Measurements from ENCODE around the gene PIK3R3. TPM values are rescaled to one million over a fixed set of nuclear protein-coding genes. Genes with fewer than 3 reads are reported as not detected.

PIK3R3 gene
- total and polyA plus RNA-seq, 2 donors (not counting 3 experiments of a cell fraction or from before 2014, with no cell fraction given), result 7.5 to 14.3 TPM

DNA sequence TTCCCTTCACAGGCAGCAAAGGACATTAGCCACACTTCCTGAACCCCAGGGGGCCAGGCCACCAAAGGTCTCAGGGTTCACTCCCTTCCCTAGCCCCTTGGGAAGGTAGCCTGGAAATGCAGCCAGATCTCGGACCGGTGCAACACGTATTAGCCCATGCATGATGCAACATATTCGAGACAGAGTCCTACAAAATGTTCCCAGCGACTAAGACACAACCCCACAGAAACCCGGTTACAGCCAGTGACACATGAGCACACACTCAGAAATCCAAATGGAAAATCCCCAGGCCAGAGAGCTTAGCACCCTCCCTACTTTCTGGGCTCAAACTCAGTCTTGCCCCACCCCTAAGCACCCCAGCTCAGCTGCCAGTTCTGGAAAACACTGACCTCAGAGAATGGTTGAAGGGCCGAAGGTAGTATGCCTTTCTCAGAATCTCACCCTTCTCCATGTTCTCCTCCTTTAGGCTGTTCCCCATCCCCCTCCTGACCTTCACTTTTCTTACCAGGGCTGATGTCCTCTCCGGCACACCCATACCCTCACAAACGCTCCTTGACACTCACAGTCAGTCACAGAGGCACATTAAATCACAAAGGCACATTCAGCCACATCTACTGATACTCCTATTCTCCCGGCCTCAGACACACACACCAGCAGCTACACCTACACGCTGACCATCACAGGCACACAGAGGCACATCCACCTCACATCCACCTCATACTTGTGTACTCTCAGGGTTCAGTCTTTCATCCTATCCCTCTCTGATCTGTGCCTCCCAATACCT, 42.2 kb upstream of the PIK3R3 start, which contains the start of gene TSPAN1:
TSPAN1 (plus strand) TSS at position 640 of the 784 bp plus-strand sequence. CDS start 6,021 bp downstream, outside the sequence.
- Histone ChIP-seq H3K9me1 (replicated peaks; ENCODE audit: control insufficient read depth, extremely low read depth, insufficient read depth, low read length) (no peaks in the 10 kb centered on the region), H3K9me3 (replicated peaks; ENCODE audit: control insufficient read depth, insufficient read depth, low read length) (no peaks in the 10 kb centered on the region), H3K4me2 (ENCODE audit: insufficient read depth, low read length) (no peak within 1 kb of the TSS), H3K27me3 (ENCODE audit: control insufficient read depth in 2 of 2, insufficient read depth in 2 of 2, low read length in 2 of 2) (peaks cover 0 to 2% of the 10 kb centered on the region in 2 experiments), H3K36me3 (ENCODE audit: control insufficient read depth in 2 of 2, extremely low read depth in 1 of 2, insufficient read depth in 2 of 2, low read length in 2 of 2) (no peaks in the 10 kb centered on the region), H3K79me2 (ENCODE audit: control insufficient read depth, insufficient read depth, low read length) (no peaks in the 10 kb centered on the region), H2AFZ (ENCODE audit: low read depth, low read length) (no peak within 1 kb of the TSS), H3K27ac (ENCODE audit: insufficient read depth, low read depth, low read length) (no peak within 1 kb of the TSS), H4K20me1 (replicated peaks; ENCODE audit: control insufficient read depth, extremely low read depth, insufficient read depth, low read length) (no peaks in the 10 kb centered on the region), H3K4me3 (replicated peaks in 1 of 3; ENCODE audit: insufficient read depth in 1 of 3, low read depth in 1 of 3, low read length in 3 of 3) (no peak within 1 kb of the TSS), H3K4me1 (ENCODE audit: control insufficient read depth, extremely low read depth, insufficient read depth, low read length) (peaks cover 7% of the 10 kb centered on the region), H3K9ac (replicated peaks; ENCODE audit: extremely low read depth, insufficient read depth, low read length) (no peak within 1 kb of the TSS)
- TF ChIP-seq FOS (IDR thresholded peaks at IDR 0.05; ENCODE audit: borderline replicate concordance, insufficient read depth, low read length), result no peak
- TF ChIP-seq, protein P1, sequence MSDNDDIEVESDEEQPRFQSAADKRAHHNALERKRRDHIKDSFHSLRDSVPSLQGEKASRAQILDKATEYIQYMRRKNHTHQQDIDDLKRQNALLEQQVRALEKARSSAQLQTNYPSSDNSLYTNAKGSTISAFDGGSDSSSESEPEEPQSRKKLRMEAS (IDR thresholded peaks at IDR 0.05; ENCODE audit: insufficient read depth, insufficient read length), result no peak
- no peak for TF ChIP-seq GATA2 (IDR thresholded peaks at IDR 0.05; ENCODE audit: insufficient read depth, insufficient read length, low read depth, low read length)
- FAIRE-seq (no peak), DNase-seq (ENCODE audit: low read depth, low spot score) (no peak)
- POLR2A ChIA-PET, result interaction anchor here (1.5 kb wide), 1 partner anchor 42 kb away, joined by 3 read pairs; the partner anchor contains the start of gene PIK3R3
- dilution Hi-C loops (cut with MboI; ENCODE audit: extremely low pct_ligation_motif_present, low sequenced_read_pairs) (loop anchor here (25.0 kb wide), 1 partner anchor 137 kb away; no protein-coding TSS in a partner anchor), intact Hi-C loops (cut with micrococcal nuclease) (no loop called here)
- CTCF ChIA-PET, result interaction anchor here (1.0 kb wide), 1 partner anchor 135 kb away, joined by 4 read pairs; no protein-coding TSS in a partner anchor
- no TSS peak for BruUV-seq (replicated peaks)

DNA sequence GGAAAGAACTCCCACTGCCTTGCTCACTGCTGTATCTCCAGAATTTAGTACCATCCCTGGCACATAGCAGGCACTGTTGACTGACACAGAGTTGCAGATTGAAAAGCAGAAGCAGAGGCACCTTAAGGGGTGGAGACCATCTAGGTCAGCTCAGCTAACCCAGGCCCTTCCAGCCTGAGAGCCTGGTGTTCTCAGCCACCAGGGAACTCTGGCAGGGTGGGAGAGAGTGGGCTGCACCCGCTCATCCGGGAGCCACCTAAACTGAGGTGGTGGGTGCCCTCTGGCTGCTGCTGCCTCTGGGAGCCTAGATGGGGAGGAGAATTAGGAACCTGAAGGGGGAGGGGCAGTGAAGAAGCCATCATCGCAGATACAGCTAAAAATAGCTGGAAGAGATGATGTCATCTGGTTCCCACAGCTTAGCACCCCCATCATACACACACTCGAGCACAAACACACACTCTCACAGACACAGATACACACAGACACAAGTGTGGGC, 41.0 kb upstream of the PIK3R3 start:
- peaks cover 7% of the 10 kb centered on the region for H3K4me1 ChIP-seq (ENCODE audit: control insufficient read depth, extremely low read depth, insufficient read depth, low read length)
- dilution Hi-C loops (cut with MboI; ENCODE audit: extremely low pct_ligation_motif_present, low sequenced_read_pairs), result no loop called here
- DNase-seq (ENCODE audit: low read depth, low spot score) (no peak), FAIRE-seq (no peak)
- H3K4me2 ChIP-seq (ENCODE audit: insufficient read depth, low read length), result no peak overlapping the region
- H3K27ac ChIP-seq (ENCODE audit: insufficient read depth, low read depth, low read length), result no peak overlapping the region
- intact Hi-C loops (cut with micrococcal nuclease), result no loop called here
- no TSS peak for BruUV-seq (replicated peaks)
- TF ChIP-seq, protein P2, sequence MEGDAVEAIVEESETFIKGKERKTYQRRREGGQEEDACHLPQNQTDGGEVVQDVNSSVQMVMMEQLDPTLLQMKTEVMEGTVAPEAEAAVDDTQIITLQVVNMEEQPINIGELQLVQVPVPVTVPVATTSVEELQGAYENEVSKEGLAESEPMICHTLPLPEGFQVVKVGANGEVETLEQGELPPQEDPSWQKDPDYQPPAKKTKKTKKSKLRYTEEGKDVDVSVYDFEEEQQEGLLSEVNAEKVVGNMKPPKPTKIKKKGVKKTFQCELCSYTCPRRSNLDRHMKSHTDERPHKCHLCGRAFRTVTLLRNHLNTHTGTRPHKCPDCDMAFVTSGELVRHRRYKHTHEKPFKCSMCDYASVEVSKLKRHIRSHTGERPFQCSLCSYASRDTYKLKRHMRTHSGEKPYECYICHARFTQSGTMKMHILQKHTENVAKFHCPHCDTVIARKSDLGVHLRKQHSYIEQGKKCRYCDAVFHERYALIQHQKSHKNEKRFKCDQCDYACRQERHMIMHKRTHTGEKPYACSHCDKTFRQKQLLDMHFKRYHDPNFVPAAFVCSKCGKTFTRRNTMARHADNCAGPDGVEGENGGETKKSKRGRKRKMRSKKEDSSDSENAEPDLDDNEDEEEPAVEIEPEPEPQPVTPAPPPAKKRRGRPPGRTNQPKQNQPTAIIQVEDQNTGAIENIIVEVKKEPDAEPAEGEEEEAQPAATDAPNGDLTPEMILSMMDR (IDR thresholded peaks at IDR 0.05; ENCODE audit: extremely low read depth in 1 of 2, insufficient read depth in 1 of 2, low read depth in 1 of 2, low read length in 2 of 2), result no peak
- TF ChIP-seq, protein P1 (IDR thresholded peaks at IDR 0.05; ENCODE audit: insufficient read depth, insufficient read length), result no peak
- TF ChIP-seq MYC (IDR thresholded peaks at IDR 0.05; ENCODE audit: low read depth, low read length), result no peak
- H4K20me1 ChIP-seq (replicated peaks; ENCODE audit: control insufficient read depth, extremely low read depth, insufficient read depth, low read length), result no peaks in the 10 kb centered on the region
- no peak overlapping the region for H3K4me3 ChIP-seq (replicated peaks in 1 of 3; ENCODE audit: insufficient read depth in 1 of 3, low read depth in 1 of 3, low read length in 3 of 3)
- CTCF ChIA-PET, result interaction anchor here (0.7 to 1.2 kb wide), 3 partner anchors 16 to 134 kb away, joined by 3 to 4 read pairs (median 3); no protein-coding TSS in a partner anchor
- no peaks in the 10 kb centered on the region for H3K9me3 ChIP-seq (replicated peaks; ENCODE audit: control insufficient read depth, insufficient read depth, low read length)
- no peak overlapping the region for H2AFZ ChIP-seq (ENCODE audit: low read depth, low read length)
- POLR2A ChIA-PET, result interaction anchor here (1.5 kb wide), 1 partner anchor 41 kb away, joined by 3 read pairs; the partner anchor contains the start of gene PIK3R3
- no peaks in the 10 kb centered on the region for H3K79me2 ChIP-seq (ENCODE audit: control insufficient read depth, insufficient read depth, low read length)
- H3K9ac ChIP-seq (replicated peaks; ENCODE audit: extremely low read depth, insufficient read depth, low read length), result no peak overlapping the region
- peaks cover 0 to 5% of the 10 kb centered on the region in 2 experiments for H3K27me3 ChIP-seq (ENCODE audit: control insufficient read depth in 2 of 2, insufficient read depth in 2 of 2, low read length in 2 of 2)
- H3K36me3 ChIP-seq (ENCODE audit: control insufficient read depth in 2 of 2, extremely low read depth in 1 of 2, insufficient read depth in 2 of 2, low read length in 2 of 2), result no peaks in the 10 kb centered on the region
- no peaks in the 10 kb centered on the region for H3K9me1 ChIP-seq (replicated peaks; ENCODE audit: control insufficient read depth, extremely low read depth, insufficient read depth, low read length)
